GM15510 (cell line): Measurements from ENCODE around the gene RAB3A.

Experiments
- POLR2A ChIP-seq: IDR thresholded peaks from 3 replicates; pipeline ENCODE4 v1.6.1; 2011; ENCODE audit warnings: borderline replicate concordance; ENCODE audit not compliant: insufficient read length; ENCODE audit errors: extremely low read depth

Gene RAB3A

GRCh38 chr19:18208098-18208951 lies 4.5 kb upstream of the RAB3A start:
- TF ChIP-seq POLR2A, result no peak

- no peak for TF ChIP-seq POLR2A
These were observed 2.2 kb upstream of the RAB3A start for GRCh38 chr19:18206018-18206417.

GRCh38 chr19:18205200-18205892 lies 1.5 kb upstream of the RAB3A start:
- TF ChIP-seq POLR2A, result no peak

GRCh38 chr19:18204394-18205199 lies 755 bp upstream of the RAB3A start:
- no peak for TF ChIP-seq POLR2A

- TF ChIP-seq POLR2A, result no peak
These were observed 407 bp downstream of the RAB3A start for GRCh38 chr19:18203408-18203862.

- TF ChIP-seq POLR2A, result no peak
These were observed 949 bp downstream of the RAB3A start for GRCh38 chr19:18202778-18203407.

- TF ChIP-seq POLR2A, result no peak
These were observed 1.5 kb downstream of the RAB3A start for GRCh38 chr19:18202397-18202777.

GRCh38 chr19:18198374-18198773 lies 5.5 kb downstream of the RAB3A start:
- no peak for TF ChIP-seq POLR2A

- no peak for TF ChIP-seq POLR2A
These were observed 5.9 kb downstream of the RAB3A start for GRCh38 chr19:18197941-18198340.

- no peak for TF ChIP-seq POLR2A
These were observed 6.5 kb downstream of the RAB3A start for GRCh38 chr19:18197306-18197705.

- no peak for TF ChIP-seq POLR2A
These were observed 7.4 kb downstream of the RAB3A start for GRCh38 chr19:18196511-18196845.

- no peak for TF ChIP-seq POLR2A
These were observed 9.1 kb downstream of the RAB3A start for GRCh38 chr19:18194554-18195238.

GRCh38 chr19:18194181-18194530 lies 9.7 kb downstream of the RAB3A start:
- no peak for TF ChIP-seq POLR2A
